ENCODE measurements around the gene SMIM20. TPM values are rescaled to one million over a fixed set of nuclear protein-coding genes. Genes with fewer than 3 reads are reported as not detected.

SMIM20 gene
- total RNA-seq, 2 donors from 2014 or later = 27.8 to 52.1 TPM

- DNase-seq (ENCODE audit: low spot score) = no peak
- Histone ChIP-seq H3K9me3 (no peaks in the 10 kb centered on the region), H3K4me1 (peaks cover 0 to 1% of the 10 kb centered on the region in 2 donors), H3K27ac (no peak overlapping the region), H3K27me3 (no peaks in the 10 kb centered on the region), H3K36me3 (no peaks in the 10 kb centered on the region), H3K4me3 (no peak overlapping the region)
- TF ChIP-seq CTCF (IDR thresholded peaks at IDR 0.05) = no peak
These were observed 41.7 kb downstream of the SMIM20 start for GRCh38 chr4:25955705-25956104.

GRCh38 chr4:25956260-25956659, 42.2 kb downstream of the SMIM20 start:
- H3K4me1 ChIP-seq = no peaks in the 10 kb centered on the region
- H3K27me3 ChIP-seq = no peaks in the 10 kb centered on the region
- no peaks in the 10 kb centered on the region for H3K9me3 ChIP-seq
- H3K4me3 ChIP-seq = no peak overlapping the region
- H3K27ac ChIP-seq = no peak overlapping the region
- no peaks in the 10 kb centered on the region for H3K36me3 ChIP-seq
- TF ChIP-seq CTCF (IDR thresholded peaks at IDR 0.05) = no peak
- no peak for DNase-seq (ENCODE audit: low spot score)

GRCh38 chr4:25958110-25958509, 44.1 kb downstream of the SMIM20 start:
- Histone ChIP-seq H3K36me3 (no peaks in the 10 kb centered on the region), H3K4me1 (no peaks in the 10 kb centered on the region), H3K27me3 (no peaks in the 10 kb centered on the region), H3K4me3 (no peak overlapping the region), H3K27ac (no peak overlapping the region), H3K9me3 (no peaks in the 10 kb centered on the region)
- no peak for TF ChIP-seq CTCF (IDR thresholded peaks at IDR 0.05)
- no peak for DNase-seq (ENCODE audit: low spot score)

- Histone ChIP-seq H3K4me3 (no peak overlapping the region), H3K4me1 (no peaks in the 10 kb centered on the region), H3K36me3 (no peaks in the 10 kb centered on the region), H3K27ac (no peak overlapping the region), H3K9me3 (no peaks in the 10 kb centered on the region), H3K27me3 (no peaks in the 10 kb centered on the region)
- no peak for DNase-seq (ENCODE audit: low spot score)
- no peak for TF ChIP-seq CTCF (IDR thresholded peaks at IDR 0.05)
These were observed 48.4 kb downstream of the SMIM20 start for GRCh38 chr4:25962393-25962792.

- Histone ChIP-seq H3K4me3 (no peak overlapping the region), H3K4me1 (peaks cover 0 to 6% of the 10 kb centered on the region in 2 donors), H3K27ac (no peak overlapping the region), H3K9me3 (no peaks in the 10 kb centered on the region), H3K27me3 (no peaks in the 10 kb centered on the region), H3K36me3 (no peaks in the 10 kb centered on the region)
- no peak for TF ChIP-seq CTCF (IDR thresholded peaks at IDR 0.05)
- DNase-seq (ENCODE audit: low spot score) = no peak
These were observed 51.6 kb downstream of the SMIM20 start for GRCh38 chr4:25965629-25966028.

- peaks cover 0 to 11% of the 10 kb centered on the region in 2 donors for H3K4me1 ChIP-seq
- no peak overlapping the region for H3K4me3 ChIP-seq
- no peak for TF ChIP-seq CTCF (IDR thresholded peaks at IDR 0.05)
- no peaks in the 10 kb centered on the region for H3K36me3 ChIP-seq
- H3K27me3 ChIP-seq = no peaks in the 10 kb centered on the region
- no peaks in the 10 kb centered on the region for H3K9me3 ChIP-seq
- no peak overlapping the region for H3K27ac ChIP-seq
- no peak for DNase-seq (ENCODE audit: low spot score)
These were observed 52.2 kb downstream of the SMIM20 start for GRCh38 chr4:25966171-25966570.
